Activated CD8-positive, alpha-beta memory T cell treated with anti-CD3 and anti-CD28 coated beads, Interleukin-2, amount 50 U/mL, for 24 hours (primary cell): Measurements from ENCODE around the gene CATSPERE.
"Not testable (repeated sequence)": the region's sequence is repeated elsewhere in the genome, so short reads cannot be mapped to it uniquely, and the experiment has no call there.

Source experiments
- DNase-seq: peaks from one replicate; pipeline ENCODE4 v3.0.0-alpha.2; 2020; ENCODE audit errors: extremely low read depth

The CATSPERE gene

GRCh38 chr1:244449936-244450508 is 11.1 kb upstream of the CATSPERE start:
- DNase-seq: no peak

DNA sequence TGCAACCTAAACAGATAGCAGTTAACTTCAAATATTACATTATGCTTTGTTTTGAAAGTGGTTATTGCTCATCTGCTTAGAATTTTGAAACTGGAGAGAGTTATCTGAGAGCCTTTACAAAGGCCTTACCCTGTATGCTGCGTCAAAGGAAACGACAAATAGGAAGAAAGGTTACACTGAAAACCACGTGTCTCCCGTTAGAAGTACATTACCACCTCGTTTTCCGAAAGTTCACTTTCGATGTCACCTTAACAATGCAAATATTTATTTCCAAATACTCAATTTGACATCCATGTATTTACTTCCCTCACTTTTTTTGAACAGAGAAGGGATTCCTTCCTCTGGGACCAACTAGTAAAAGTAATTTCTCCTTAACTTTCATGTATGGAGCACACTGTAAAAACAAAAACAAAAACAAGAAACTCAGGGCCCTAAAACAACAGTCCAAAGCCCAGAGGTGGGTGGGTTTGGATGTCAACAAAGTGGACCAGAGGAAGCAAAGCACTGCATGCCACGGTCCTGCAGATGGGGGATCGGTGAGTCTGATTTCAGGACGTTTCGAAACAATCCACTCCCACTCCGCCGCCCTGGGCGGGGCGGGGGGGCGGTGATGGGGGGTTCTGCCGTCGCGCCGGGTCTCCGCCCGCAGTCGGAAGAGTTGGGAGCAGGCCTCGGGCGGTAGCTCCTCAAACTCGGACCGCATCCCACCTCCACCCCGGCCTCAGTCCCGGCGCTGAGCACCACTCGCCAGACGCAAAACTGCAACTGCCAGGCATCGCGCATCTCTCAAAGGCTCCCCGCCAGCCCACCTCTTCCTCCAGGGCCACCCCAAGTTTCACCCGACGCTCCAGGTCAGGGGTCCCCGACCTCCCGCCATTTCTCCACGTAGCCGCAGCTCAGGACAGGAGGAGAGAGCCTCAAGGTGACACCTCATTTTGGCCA is 10.2 kb upstream of the CATSPERE start:
- no peak for DNase-seq

GRCh38 chr1:244451539-244451950 is 9.5 kb upstream of the CATSPERE start, which contains the start of gene ADSS2:
TSS of gene ADSS2 (minus strand) at chr1:244451909. CDS start at chr1:244451817, 92 bp downstream.
- no peak for DNase-seq

- DNase-seq: peak; percentile 94
These were observed 8.9 kb upstream of the CATSPERE start for GRCh38 chr1:244451951-244452795.

- DNase-seq: no peak
These were observed 6.7 kb upstream of the CATSPERE start for GRCh38 chr1:244454412-244454811.

DNA sequence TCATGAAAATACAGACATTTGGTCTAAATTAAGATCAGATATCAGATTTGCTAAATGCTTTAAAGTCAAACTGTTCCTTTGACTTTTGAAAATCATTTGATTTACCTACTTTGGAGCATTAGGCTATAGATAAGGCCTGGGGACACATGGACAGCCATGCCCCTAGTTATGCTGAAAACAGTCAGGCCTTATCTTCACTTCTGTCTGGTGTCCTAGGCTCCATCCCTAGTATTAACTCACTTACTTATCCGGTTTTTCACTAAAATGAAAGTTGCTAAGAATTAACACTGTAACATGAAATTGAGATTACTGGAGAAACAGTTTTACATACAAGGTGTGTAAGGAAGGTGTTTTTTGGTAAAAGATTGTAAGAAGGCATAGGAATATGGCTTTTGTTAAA is 4.5 kb upstream of the CATSPERE start:
- no peak for DNase-seq

DNA sequence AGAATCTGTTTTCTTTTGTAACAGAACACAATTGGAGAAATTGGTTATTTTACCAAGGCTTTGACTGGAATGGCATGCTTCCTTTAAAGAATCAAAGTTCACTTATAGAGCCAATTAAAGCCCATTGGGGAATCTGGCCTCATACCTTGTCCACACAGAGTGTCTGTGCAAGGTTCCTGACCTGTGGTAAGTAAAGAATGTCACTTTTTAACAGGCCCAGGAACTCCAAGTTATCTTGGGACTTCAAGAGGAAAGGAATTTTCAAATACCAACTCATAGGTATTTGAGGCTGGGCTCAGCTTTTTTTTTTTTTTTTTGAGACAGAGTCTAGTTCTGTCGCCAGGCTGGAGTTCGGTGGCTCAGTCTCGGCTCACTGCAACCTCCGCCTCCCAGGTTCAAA is 2.3 kb upstream of the CATSPERE start:
- no peak for DNase-seq

- no peak for DNase-seq
These were observed 876 bp upstream of the CATSPERE start for GRCh38 chr1:244460197-244460596.

- no peak for DNase-seq
These were observed 5.7 kb downstream of the CATSPERE start for GRCh38 chr1:244466724-244467123.

GRCh38 chr1:244473059-244473605 is 12.1 kb downstream of the CATSPERE start:
- DNase-seq: no peak

- DNase-seq: not testable (repeated sequence)
These were observed 23.9 kb downstream of the CATSPERE start for GRCh38 chr1:244484971-244485370.

DNA sequence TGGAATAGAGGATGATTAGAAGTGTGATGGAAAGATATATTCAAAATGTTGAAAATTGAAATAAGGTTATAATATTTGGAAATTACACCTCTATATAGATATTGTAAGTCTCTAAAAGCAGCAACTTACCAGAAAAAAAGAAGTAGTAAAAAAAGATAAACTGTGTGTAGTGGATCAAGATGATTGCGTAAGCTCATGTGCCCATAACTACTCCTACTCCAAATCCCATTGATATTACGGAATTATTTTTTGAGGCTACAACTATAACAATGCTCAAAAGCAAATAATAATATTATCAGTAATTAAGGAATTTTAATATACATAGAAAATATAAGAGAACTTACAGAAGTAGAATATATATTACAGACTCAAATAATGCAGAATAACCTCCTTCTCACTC is 33.6 kb downstream of the CATSPERE start:
- DNase-seq: no peak

GRCh38 chr1:244496186-244496585 is 35.1 kb downstream of the CATSPERE start:
- no peak for DNase-seq

- no peak for DNase-seq
These were observed 36.7 kb downstream of the CATSPERE start for GRCh38 chr1:244497805-244498204.

DNA sequence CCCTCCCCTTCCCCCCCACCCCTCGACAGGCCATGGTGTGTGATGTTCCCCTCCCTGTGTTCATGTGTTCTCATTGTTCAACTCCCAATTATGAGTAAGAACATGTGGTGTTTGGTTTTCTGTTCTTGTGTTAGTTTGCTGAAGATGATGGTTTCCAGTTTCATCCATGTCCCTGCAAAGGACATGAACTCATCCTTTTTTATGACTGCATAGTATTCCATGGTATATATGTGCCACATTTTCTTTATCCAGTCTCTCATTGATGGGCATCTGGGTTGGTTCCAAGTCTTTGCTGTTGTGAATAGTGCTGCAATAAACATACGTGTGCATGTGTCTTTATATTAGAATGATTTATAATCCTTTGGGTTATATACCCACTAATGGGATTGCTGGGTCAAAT is 38.4 kb downstream of the CATSPERE start:
- not testable (repeated sequence) for DNase-seq

DNA sequence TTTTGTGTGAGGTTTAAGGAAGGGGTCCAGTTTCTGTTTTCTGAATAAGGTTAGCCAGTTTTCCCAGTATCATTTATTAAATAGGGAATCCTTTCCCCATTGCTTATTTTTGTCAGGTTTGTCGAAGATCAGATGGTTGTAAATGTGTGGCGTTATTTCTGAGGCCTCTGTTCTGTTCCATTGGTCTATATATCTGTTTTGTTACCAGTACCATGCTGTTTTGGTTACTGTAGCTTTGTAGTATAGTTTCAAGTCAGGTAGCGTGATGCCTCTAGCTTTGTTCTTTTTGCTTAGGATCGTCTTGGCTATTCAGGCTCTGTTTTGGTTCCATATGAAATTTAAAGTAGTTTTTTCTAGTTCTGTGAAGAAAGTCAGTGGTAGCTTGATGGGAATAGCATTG is 39.4 kb downstream of the CATSPERE start:
- not testable (repeated sequence) for DNase-seq

DNA sequence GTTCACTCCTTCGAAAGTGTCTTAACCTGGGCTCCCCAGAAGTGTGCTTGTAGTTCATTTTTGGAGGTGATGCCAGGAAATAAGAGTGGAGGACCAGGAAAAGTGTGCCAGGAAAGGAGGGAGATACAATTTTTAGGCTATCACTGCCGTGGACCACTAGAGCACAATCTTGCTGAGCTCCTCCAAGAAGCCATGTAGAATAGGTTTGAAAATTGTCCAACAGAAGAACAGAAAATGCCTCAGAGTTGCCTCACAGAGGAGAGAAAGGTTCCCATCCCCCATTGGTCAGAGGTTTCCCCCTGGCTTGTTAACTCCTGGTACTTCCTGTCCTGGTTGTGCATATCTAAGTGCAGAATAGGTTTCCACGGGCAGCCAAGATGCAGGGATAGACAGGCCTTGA is 41.6 kb downstream of the CATSPERE start:
- no peak for DNase-seq

GRCh38 chr1:244513493-244513892 is 52.4 kb downstream of the CATSPERE start:
- DNase-seq: no peak

GRCh38 chr1:244515680-244516079 is 54.6 kb downstream of the CATSPERE start:
- DNase-seq: no peak

- no peak for DNase-seq
These were observed 75.2 kb downstream of the CATSPERE start for GRCh38 chr1:244536316-244536715.

DNA sequence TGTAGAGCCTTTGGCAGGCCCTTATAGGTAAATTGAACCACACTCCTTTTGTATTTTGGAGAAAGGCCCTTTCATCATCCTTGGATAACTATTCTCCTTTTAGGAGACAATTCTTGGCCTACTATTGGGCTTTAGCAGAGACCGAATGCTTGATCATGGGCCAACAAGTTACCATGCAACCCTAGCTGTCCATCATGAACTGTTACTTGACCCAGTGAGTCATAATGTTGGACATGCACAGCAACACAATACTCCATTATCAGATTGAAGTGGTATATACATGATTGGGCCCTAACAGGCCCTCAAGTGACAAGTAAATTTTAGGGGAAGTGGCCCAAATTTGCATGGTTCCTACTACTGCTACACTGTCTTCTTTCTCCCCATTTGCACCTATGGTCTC is 84.4 kb downstream of the CATSPERE start:
- DNase-seq: no peak

DNA sequence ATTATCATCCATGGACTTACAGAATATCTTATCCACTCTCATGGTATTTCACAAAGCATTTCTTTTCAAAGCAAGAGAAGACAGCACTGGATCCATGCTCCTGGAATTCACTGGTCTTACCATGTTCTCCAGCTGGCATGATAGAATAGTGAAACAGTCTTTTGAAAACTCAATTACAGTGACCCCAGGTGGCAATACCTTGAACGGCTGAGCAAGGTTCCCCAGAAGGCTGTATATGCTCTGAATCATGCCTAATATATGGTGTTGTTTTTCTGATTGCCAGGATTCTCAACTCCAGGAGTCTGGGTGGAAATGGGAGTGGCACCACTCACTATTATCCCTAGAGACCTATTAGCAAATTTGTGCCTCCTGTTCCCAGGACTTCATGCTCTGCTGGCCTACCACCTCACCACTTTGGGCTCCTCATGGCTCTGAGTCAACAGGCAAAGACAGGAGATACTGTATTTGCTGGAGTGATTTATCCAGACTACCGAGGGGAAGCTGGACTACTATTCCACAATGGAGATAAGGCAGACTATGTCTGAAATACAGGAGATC is 87.6 kb downstream of the CATSPERE start:
- DNase-seq: no peak
